GM19239 (cell line): Measurements from ENCODE around the gene BABAM2.

ENCODE experiments used
- DNase-seq: peaks from one replicate; pipeline ENCODE4 v3.0.0; 2011; ENCODE audit warnings: low spot score; ENCODE audit not compliant: insufficient read length
- FAIRE-seq: peaks from 2 replicates; lab custom pipeline; 2011; peaks lifted over from hg19 to GRCh38; lab: Jason Lieb, UNC

BABAM2 gene

DNA sequence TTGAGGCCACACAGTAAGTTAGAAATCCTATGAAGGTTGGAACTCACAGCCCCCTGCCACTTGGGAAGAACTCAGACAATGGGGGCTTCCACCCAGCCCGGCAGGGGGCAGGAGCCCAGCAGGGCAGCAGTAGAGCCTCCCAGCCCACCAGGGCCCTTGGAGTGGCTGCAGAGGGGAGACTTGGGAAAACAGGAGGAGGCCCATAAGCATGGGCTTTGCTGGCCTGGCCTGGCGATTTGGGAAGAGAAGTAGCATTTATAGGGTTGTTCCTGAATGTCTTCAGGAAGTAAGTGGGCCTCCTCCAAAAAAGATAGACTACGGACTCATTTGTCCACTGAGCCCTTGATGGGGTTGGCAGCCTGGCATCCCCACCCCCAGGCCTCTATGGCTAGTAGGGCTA lies 484.7 kb downstream of the BABAM2 start:
- FAIRE-seq = no peak
- no peak for DNase-seq

DNA sequence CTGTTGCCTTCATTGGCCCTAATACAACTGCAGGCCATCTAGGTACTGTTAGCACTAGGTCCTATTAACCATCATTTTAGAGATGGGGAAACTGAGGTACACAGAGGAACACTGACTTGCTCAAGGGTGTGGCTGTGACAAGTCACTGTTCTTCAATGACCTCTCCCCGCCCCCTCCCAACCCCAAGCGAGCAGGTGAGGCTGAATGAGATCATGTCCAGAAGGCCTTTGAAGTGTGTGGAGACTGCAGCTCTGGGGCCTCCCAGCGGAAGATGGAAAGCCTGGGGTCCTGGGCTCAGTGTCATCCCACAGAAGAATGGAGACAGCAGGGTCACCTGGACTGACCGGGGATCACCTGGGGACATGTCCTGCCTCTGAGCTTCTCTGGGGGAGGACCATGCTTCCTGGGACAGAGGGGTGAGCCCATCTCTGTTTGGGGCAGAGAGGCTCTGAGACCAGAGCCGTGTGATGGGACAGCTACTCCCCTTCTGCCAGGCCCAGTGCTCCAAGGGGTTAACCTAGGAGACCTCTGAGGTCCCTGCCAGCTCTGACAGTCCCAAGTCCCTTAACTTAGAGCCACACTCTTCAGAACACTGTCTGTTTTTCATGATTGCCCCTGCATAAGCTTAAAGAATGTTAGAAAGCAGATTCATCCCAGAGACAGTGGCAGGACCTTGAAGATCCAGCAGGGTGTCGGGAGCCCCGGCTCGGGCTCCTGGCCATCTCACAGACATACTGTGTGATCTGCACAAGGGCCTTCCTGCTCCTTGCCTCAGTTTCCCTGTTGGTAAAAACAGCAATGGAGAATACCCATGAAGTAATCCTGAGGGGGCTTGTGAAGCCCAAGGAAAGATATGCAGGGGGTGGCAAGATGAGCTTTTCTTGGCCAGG lies 485.5 kb downstream of the BABAM2 start:
- no peak for FAIRE-seq

DNA sequence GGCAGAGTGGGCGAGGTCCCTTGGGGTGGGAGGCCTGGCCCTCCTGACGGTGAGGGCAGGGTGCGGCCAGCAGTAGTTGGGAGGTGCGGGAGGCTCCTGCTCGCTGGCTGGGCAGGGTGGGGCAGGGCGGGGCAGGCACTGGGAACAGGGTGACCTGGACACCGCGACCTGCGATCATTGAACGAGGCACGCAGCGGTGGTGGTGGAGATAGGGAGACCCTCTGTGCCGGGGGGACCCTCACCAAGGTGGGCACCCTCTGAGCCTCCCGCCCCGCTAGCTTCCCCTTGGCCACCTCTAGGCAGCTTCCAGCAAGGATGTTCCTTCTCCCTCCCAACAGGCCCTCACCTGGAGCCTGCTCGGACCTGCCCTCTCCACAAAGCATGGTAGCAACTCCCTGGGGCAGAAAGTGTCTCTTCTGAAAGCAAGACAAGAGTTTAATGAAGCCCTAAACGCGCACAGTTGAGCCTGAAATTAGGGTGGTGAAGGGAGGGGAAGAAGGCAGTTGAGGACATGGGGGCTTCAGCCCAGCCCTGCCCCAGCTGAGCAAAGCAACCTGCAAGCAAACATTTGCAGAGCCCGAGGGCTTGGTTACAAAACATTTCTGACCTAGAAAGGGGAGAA lies 486.8 kb downstream of the BABAM2 start:
- FAIRE-seq = no peak

More for the DNA sequence above, 485.5 kb downstream of the BABAM2 start:
- no peak for DNase-seq

DNA sequence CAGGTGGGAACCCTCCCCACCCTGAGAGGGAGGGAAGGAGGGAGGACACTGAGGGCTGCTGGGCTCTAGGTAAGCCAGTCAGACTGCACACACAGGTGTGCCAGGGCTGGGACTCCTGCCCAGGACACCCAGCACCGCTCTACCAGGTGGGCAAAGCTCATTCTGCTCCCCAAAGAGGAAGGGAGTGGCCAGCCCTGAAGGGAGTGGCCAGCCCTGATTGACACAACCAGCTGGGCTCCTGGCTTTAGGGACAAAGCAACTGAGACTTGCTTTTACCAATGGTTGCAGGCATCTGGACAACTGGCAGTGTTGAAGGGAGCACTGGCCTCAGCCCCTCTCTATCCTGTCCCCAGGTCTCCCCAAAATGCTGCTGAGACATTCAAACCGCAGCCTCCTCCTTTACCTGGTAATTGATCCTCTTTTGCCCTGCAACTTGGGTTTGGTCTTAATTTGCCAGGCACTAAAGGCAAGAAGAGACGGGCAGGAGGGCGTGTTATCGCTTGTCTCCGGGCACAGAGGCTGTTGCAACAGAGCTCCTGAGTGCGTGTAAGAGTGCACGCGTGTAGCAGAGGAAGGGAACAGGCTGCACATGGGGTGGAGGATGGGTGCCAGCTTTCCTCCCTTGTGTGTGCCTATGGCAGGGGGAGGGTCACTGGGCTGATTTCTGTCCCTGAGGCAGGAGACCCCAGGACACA lies 487.6 kb downstream of the BABAM2 start:
- FAIRE-seq = no peak
- no peak for DNase-seq

More for the DNA sequence above, 486.8 kb downstream of the BABAM2 start:
- DNase-seq = no peak

DNA sequence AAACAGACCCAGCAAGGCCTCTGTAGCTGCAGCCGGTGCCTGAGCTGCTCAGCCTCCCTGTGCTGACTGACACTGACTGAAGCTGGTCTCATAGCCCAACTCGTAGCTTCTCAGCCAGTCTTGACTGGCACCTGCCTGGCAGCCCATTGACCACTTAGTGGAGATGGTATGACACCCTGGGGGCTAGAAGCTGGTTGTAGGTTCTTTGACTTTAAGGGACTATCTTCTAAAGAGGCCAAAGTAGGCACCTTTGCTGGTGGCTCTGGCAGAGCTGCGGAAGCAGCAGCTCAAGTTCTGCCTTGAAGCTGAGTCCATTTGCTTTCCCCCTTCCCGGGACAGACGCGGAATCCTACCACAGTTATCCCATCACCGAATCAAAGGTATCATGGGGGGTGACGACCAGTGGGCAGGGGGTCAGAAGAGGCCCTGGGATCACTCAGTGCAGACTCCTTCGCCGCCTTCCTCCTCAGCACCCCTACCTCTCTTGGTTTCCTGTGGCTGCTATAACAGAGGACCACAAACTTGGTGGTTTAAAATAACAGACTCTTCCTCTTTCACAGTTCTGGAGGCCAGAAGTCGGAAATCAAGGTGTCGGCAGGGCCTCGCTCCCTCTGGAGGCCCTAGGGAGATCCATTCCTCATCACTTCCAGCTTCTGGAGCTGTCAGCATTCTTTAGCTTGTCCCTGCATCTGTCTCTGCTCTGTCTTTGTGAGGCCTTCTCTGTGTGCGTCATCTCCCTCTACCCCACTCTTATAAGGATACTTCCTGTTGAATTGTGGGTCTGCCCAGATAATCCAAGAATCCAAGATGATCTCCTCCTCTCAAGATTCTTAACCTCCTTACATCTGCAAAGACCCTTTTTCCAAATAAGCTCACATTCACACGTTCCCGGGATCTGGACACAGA lies 488.4 kb downstream of the BABAM2 start:
- DNase-seq (no peak), FAIRE-seq (no peak)

DNA sequence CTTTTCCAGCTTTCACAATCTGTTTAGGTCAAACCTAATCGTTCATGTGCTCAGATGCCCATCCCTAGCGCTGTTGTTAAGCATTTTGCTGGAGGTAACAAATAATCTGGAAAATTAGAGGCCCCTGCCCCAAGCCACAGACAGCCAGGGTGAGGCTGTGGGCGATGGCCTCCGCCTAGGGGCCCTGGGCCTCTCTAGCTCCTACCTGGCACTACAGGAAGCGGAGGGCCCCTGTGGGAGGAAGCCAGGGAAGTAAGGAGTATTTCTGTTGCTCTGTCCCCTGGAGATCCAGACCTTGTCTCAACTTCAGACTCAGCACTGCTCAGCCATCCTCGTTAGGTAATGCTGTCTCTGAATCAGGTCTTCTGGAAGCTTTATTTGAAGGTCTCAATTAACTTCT lies 489.7 kb downstream of the BABAM2 start:
- no peak for DNase-seq
- no peak for FAIRE-seq

DNA sequence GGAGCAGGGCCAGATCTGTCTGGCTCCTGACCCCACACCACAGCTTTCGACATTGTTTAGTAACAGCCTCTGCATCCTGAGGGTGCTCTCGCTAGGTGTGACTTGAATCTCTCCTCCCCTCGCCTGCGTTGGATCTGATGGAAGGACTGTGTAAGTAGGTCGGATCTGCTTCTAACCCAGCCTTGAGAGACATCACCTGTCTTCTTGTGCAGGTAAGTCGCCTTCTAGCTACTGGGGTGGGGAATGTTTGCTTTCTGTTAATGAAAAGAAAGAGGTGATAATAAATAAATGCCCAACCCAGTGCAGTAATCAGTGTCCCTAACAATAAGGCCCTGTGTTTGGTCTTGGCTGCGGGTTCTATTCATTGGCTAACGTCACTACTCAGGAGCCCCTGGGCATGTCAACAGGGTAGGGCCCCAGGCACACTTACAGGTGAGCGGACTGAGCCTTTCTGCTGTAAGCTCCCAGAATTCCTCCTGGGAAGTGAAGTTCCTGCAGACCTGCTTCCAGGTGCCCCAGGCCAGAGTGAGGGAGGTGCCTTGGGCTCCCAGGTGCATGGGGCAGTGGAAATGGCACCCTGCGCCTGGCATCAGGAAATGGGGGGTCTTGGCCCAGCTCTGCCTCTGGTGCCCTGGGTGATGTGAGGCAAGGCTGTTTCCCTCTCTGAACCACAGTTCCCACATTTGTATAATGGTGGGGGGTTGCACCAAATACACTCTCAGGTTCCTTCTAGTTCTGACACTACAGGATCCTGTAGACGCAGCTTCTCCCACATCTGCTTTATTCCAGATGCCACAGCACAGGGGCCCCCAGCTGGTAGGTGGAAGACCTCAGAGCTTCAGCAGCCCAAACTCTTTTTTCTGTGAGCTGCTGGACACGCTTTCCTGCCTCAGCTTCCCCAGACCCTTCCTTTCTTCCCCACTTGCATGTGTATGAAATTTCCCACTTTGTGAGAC lies 491.0 kb downstream of the BABAM2 start:
- DNase-seq (no peak), FAIRE-seq (no peak)

DNA sequence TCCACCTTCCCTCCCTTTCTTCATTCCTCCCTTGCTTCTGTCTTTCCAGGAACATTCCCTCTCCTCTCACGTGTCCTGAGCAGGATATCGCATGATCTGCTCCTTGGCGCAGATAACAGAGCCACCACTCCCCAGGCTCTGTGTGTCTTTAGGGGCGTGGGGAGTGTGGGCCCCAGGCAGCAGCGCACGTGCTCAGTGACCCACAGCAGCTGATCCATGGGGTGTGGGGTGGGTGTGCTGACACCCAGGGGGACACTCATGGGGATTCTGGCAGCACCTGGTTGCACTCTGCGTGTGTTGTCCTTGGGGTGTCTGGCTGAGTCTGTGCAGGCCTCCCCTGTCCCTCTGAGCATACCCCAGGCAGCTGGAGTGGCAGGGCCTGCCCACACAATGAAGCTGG lies 492.2 kb downstream of the BABAM2 start:
- DNase-seq = no peak
- FAIRE-seq = no peak

DNA sequence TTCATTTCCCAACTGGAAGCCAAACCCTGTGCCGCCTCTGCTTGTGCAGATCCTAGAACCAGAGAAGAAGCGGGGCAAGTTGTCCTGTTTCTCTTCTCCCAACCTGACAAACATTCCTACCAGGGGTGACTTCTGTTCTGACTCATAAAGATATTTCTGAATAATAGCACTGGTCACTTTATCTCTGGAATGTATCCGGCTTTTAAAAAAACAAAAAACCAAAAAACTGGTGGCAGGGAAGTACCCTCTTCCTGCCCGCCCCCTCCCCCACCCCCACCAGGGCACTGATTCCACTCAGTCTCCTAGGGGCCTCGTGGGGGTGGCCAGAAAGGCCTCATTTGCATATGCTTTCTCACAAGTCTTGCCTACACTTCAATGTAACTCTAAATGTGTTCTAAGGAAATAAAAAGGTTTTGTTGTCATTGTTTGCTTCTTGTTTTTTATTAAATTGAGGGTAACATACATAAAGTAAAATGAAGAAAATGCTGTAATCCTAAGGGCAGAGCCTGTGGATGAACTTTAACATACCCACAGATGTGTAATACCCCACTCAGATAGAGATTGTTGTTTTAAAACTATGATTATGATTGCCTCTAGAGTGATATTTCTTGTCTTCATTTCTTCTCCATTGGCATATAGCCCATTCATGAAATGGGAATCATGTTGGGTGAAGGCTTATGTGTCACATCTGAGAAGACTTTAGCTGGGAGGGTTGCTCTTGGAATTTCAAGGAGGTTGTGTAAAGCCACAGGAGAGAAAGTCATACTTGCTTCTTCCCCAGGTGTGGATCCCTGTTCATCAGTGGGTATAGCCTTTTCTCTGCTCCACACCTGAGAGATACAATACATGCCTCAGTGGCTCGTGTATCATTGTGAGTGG lies 496.8 kb downstream of the BABAM2 start:
- FAIRE-seq (no peak), DNase-seq (no peak)
